ENCODE data around the gene OR10D3. TPM values are rescaled to one million over a fixed set of nuclear protein-coding genes. Genes with fewer than 3 reads are reported as not detected.

The OR10D3 gene
- total RNA-seq, 1 experiment from 2014 or later = not detected

DNA sequence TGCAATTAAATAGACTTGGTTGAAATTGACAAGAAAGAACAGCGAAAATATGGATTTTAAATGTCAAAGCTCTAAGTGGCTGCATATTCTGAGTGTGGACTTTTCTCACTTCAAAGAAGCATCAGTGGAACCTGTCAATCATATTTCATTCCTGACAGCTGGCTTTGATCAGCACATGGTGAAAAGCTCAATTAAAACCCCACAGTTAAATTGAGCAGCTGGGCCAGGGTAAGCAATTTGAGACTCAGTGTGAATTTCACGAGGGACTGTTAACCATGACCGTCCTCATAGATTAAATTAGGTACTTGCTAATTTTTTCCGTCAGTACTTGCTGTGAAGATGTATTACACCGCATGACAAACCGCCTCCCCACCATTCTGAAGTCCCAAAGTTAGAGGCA lies 11.0 kb upstream of the OR10D3 start:
- Histone ChIP-seq H3K4me2 (ENCODE audit: low read length) (no peak overlapping the region), H3K4me3 (replicated peaks in 1 of 2; ENCODE audit: low read depth in 1 of 2, low read length in 2 of 2) (no peak overlapping the region), H3K27ac (ENCODE audit: low read depth, low read length) (no peak overlapping the region), H3K79me2 (ENCODE audit: insufficient read depth, low read length) (no peaks in the 10 kb centered on the region), H3K27me3 (ENCODE audit: insufficient read depth, low read length) (0 out of 2 replicates have a peak, but pooled peaks cover 1% of the 10 kb centered on the region), H3K4me1 (ENCODE audit: control insufficient read depth in 1 of 2, insufficient read depth in 2 of 2, low read length in 2 of 2) (no peaks in the 10 kb centered on the region), H3K9me2 (ENCODE audit: insufficient read depth) (no peaks in the 10 kb centered on the region), H2AFZ (ENCODE audit: low read depth, low read length, poor library complexity, severe bottlenecking) (no peak overlapping the region), H3K9me3 (ENCODE audit: control insufficient read depth in 1 of 2, insufficient read depth in 1 of 2, low read depth in 1 of 2, low read length in 2 of 2) (no peaks in the 10 kb centered on the region), H3K36me3 (ENCODE audit: control insufficient read depth in 1 of 2, insufficient read depth in 2 of 2, low read length in 2 of 2) (no peaks in the 10 kb centered on the region), H4K20me1 (ENCODE audit: insufficient read depth) (no peaks in the 10 kb centered on the region), H3K9ac (ENCODE audit: low read length) (no peak overlapping the region)
- BruUV-seq (replicated peaks) = no TSS peak
- ATAC-seq (no peak), DNase-seq (ENCODE audit: low read depth, low spot score) (no peak)
- TF ChIP-seq ZNF274 (IDR thresholded peaks at IDR 0.05; ENCODE audit: low read depth, low read length) (no peak), POLR2AphosphoS5 (IDR thresholded peaks at IDR 0.05; ENCODE audit: low read depth, low read length) (no peak), CBX3 (IDR thresholded peaks at IDR 0.05; ENCODE audit: low read depth) (no peak), ATF3 (IDR thresholded peaks at IDR 0.05) (no peak), EGR1 (IDR thresholded peaks at IDR 0.05; ENCODE audit: low read depth) (no peak), EZH2 (IDR thresholded peaks at IDR 0.05) (no peak), SIN3A (IDR thresholded peaks at IDR 0.05; ENCODE audit: low read depth) (no peak), ZBTB33 (IDR thresholded peaks at IDR 0.05; ENCODE audit: extremely low read depth, insufficient replicate concordance, low read length) (no peak), JUND (IDR thresholded peaks at IDR 0.05) (no peak), SRF (IDR thresholded peaks at IDR 0.05; ENCODE audit: low read depth) (no peak), ELF1 (IDR thresholded peaks at IDR 0.05; ENCODE audit: borderline replicate concordance, low read depth) (no peak), EZH2phosphoT487 (IDR thresholded peaks at IDR 0.05; ENCODE audit: borderline replicate concordance) (no peak)
- intact Hi-C loops (cut with micrococcal nuclease) = no loop called here
- ChIA-PET POLR2A (no interaction called here), CTCF (no interaction called here), RAD21 (ENCODE audit: low non-redundant PET in 1 of 2, low total read pairs in 2 of 2, uncharacterized antibody in 2 of 2, unreplicated experiment in 2 of 2) (no interaction called here)
